Adipose tissue (tissue), 3 donors: Measurements from ENCODE around the gene PLEKHA8. TPM values are rescaled to one million over a fixed set of nuclear protein-coding genes. Genes with fewer than 3 reads are reported as not detected.

Source experiments
- H3K27ac ChIP-seq: one replicate; pipeline ENCODE4 v1.5.1; 2013; ENCODE audit warnings: low read depth, low read length
- WGBS, 3 donors: extraction: QIAGEN DNeasy Blood & Tissue Kit; methylation state at CpG; one replicate each; pipeline ENCODE4 v1.1.7; 2013; 5-methylcytosine and 5-hydroxymethylcytosine counted together
- polyA plus RNA-seq, 3 donors: library from polyadenylated mRNA; stranded (reverse); fragments of 200-250 nt; gene quantifications; one replicate each; pipeline ENCODE4 v1.2.3, GENCODE V29; 2013
- donor health status: healthy with polysubstance abuse.
- donor health status: Bipolar disorder and iron deficiency.
- donor health status: healthy.

Gene PLEKHA8, protein sequence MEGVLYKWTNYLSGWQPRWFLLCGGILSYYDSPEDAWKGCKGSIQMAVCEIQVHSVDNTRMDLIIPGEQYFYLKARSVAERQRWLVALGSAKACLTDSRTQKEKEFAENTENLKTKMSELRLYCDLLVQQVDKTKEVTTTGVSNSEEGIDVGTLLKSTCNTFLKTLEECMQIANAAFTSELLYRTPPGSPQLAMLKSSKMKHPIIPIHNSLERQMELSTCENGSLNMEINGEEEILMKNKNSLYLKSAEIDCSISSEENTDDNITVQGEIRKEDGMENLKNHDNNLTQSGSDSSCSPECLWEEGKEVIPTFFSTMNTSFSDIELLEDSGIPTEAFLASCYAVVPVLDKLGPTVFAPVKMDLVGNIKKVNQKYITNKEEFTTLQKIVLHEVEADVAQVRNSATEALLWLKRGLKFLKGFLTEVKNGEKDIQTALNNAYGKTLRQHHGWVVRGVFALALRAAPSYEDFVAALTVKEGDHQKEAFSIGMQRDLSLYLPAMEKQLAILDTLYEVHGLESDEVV
- 1 to 10 TPM; 2.1 to 3.5 (median 3.0) TPM for polyA plus RNA-seq

- H3K27ac ChIP-seq = peak within 1 kb of the TSS; percentile 7
- 0 to 1% (median 0%) methylated on average over 50 to 70 of the region's 70 CpGs for WGBS, 3 donors
Observed at GRCh38 chr7:30028216-30028748, at the start of gene PLEKHA8. Gene PLEKHA8, plus strand, starts transcription at chr7:30028412. Its CDS starts 351 bp downstream, at chr7:30028763.

GRCh38 chr7:29980151-29980550, 48.1 kb upstream of the PLEKHA8 start:
- no peak overlapping the region for H3K27ac ChIP-seq

DNA sequence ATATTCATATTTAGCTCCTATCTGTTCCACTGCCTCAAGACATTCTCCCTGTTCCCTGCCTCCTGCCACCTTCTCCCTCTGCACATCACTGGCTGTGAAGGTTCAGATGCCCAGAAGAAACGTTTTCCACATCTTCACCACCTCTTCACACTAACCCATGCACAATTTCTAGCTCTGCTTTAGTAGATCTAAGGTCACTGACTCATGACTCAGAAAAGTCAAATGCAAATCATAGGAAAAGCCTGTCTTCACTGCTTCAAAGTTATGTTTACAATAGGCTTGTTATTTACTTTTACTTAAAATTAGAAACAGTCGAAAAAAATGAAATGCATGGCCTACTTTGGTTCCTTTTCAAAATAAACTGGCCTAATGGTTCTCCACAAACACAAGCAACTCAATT, 41.1 kb upstream of the PLEKHA8 start:
- 24 to 71% (median 54%) methylated on average over 2 of the region's 2 CpGs for WGBS, 3 donors
- H3K27ac ChIP-seq = no peak overlapping the region

DNA sequence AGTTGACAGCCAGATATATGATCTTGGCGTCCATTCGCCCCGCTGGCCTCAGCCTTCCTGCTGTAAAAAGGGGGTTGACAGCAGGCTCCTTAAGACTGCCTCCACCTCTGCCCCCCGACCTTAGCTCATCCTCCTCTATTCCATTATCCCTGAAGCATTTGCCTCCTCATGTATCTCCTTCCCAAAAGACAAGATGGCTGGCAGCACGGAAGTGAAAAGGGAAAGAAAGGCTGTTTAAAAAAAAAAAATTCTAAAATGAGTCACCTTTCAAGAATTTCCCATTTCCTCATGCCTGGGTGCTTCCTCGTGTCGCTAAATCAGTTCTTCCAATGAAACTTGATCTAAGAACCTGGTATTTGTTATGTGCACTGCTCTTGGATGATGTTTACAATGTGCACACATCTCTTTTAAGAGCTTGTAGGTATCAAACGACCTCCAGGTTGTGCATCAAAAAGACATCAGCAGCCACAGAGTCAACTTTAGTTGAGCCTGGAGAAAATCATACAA, 40.3 kb upstream of the PLEKHA8 start:
- 44 to 55% (median 50%) methylated on average over 8 of the region's 8 CpGs for WGBS, 3 donors
- no peak overlapping the region for H3K27ac ChIP-seq

DNA sequence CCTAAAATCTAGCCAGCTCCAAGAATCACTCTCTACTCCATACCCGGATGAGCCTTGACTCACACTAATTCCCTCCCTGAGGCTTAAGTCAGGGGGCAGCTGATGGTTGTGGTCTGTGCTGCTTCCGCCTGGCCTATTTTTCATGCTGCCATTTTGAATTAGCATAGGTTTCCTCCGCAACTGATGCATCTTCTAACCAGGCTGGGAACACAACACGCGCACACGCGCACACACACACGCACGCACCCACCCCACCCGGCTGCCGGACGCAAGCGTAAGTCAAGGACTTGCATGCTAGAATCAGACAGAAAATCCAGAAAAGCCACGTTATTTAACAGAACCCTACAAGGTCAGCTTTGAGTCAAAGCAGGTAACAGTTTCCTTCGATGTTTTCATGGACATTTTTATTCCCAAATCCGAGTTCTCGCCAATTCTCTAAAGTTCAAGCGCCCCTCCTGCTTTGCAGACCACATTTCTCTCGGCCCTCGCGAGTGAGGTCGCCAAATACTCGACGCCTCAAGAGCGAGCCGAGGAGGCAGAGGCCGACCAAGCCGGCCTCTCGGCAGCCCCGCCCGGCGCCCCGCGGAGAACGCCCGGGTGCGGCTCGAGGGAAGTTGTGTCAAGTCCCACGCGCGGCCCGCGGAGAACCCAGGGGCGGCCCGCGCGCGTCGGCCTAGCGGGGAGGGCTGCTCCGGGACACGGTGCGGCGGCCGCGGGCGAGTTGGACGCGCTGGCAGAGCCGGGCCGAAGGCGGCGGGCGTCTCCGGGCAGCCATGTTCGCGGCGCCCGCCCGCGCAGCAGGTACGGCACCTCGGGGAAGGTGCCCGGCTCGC, 39.6 kb upstream of the PLEKHA8 start:
- WGBS, 3 donors = 9% methylated on average over 66 to 75 of the region's 75 CpGs
- peak overlapping the region; percentile 11 for H3K27ac ChIP-seq

DNA sequence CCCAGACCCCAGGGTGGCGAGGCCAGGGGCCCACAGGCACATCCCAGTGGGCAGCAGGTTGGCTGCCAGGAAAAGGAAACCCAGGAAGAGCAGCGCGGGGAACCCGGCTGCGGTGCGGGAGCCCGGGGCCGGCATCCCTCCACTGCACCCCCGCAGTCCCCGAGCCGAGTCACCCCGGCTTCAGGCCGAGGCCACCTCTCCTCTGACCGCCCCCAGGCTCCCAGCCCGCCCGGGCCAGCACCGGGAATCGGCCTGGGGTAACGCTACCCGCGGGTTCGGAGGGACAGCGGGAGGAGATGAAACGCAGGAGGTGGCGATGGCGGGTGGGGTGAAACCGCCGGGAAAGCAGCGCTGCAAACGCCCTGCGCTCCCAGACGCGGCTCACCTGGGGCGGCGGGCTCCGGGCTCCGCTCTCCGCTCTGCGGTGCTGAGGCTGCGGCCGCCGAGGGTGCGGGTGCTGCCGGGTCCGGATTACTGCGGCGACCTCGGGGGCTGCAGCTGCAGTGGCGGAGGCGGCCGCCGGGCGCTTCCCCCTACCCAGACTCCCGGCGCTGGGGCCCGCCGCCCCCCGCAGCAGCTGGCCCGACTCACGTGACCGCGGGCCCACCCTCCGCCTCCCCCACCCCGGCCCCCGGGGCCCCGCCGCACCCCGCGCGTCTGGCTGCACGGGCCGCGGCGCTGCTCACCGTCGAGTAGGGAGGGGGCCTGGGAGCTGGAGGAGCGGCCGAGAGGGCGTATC, 38.8 kb upstream of the PLEKHA8 start, which contains the start of gene SCRN1:
Gene SCRN1, minus strand, starts transcription at position 545 of the 739 bp plus-strand sequence. CDS start 20,734 bp downstream, outside the sequence.
- peak within 1 kb of the TSS; percentile 11 for H3K27ac ChIP-seq
- whole genome bisulfite sequencing, 3 donors = 0 to 1% (median 0%) methylated on average over 72 to 79 of the region's 79 CpGs

DNA sequence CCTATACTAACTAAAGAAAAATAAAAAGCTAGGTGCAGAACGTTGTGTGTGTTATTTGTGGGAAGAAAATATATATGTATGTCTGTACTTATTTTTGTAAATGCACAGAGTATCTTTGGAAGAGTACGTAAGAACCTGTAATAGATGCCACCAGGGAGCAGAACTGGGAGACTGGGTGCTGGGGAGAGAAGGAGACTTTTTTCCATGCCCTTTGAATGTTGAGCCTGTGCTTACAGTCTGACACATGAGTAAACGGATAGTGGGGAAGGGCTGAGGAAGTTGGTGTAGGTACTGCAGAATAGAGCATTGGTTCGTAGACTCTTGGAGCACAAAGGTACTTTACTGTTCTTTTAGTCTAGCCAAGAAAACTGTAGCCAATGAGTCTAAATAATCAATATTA, 37.3 kb upstream of the PLEKHA8 start:
- WGBS, 3 donors = 68 to 87% (median 82%) methylated on average over 4 of the region's 4 CpGs
- no peak overlapping the region for H3K27ac ChIP-seq

DNA sequence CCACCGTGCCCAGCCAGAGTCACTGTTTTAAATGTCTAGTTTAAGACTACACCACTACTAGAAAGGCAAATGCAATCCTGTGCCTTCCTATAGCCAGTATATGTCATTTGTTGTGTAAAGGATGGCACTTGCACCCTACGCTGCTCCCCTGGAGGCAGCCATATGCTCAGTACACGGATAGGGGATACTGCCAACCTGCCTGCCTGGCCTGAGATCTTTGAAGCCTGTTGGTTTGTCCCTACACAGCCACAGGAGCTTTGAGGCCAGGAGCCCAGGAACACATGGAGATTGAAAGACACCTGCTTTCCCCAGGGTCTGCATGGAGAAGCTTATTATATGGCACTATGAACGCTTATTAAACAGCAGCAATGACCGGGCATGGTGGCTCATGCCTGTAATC, 36.3 kb upstream of the PLEKHA8 start:
- WGBS, 3 donors = 97 to 98% (median 98%) methylated on average over 5 of the region's 5 CpGs

DNA sequence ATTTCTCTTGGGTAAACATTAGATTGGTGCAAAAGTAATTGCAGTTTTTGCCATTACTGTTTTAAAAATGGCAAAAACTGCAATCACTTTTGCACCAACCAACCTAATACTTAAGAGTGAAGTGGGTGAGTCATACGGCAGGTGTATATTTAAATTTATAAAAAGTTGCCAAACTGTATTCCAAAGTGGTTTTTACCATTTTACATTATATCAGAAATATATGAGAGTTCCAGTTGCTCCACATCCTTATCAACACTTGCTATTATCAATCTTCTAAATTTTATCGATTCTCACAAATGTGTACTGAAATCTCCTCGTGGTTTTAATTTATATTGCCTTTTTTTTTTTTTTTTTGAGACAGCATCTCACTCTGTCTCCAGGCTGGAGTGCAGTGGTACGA, 35.1 kb upstream of the PLEKHA8 start:
- WGBS, 3 donors = 84 to 94% (median 89%) methylated on average over 4 of the region's 4 CpGs
- H3K27ac ChIP-seq = no peak overlapping the region

More for the DNA sequence above, 36.3 kb upstream of the PLEKHA8 start:
- H3K27ac ChIP-seq = no peak overlapping the region

DNA sequence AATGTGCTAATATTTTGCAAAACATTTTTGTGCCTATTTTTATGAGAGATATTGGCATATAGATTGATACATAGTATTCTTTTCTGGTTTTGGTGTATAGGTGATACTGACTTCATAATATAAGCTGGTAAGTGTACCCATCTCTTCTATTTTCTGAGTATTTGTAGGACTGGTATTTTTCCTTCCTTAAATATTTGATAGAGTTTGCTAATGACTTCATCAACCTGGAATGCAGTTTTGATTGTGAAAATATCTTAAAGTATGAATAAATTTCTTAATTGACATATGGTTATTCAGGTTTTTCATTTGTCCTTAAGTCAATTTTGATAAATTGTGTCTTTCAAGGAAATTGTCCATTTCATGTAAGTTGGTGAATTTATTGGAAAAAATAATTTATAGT, 32.6 kb upstream of the PLEKHA8 start:
- H3K27ac ChIP-seq = no peak overlapping the region

DNA sequence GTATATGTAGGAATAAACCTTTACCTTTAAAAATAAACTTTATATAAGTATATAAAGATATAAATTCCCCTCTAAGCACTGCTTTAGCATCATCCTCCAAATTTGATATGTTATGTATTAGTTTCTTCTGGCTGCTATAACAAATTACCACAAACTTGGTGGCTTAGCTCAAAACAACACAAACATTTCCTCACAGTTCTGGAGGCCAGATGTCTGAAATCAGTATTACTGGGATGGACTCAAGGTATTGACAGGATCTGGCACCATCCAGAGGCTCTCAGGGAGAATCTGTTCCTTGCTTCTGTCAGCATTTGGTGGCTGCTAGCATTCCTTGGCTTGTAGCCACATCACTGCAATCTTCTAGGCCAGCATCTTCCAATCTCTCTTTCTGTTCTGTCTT, 31.9 kb upstream of the PLEKHA8 start:
- no peak overlapping the region for H3K27ac ChIP-seq

DNA sequence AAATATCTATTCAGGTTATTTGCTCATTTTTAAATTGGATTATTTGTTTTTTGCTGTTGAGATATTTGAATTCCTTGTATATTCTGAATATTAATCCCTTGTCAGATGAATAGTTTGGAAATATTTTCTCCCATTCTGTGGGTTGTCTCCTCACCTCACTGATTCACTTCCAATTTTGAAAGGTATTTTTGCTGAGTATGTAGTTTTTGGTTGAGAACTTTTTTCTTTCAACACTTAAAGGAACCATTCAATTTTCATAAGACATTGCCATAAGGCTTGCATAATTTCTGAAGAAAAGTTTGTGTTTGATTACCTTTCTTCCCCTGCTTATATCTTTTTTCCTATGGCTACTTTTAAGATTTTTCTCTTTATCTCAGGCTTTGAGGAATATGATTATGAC, 29.7 kb upstream of the PLEKHA8 start:
- no peak overlapping the region for H3K27ac ChIP-seq

DNA sequence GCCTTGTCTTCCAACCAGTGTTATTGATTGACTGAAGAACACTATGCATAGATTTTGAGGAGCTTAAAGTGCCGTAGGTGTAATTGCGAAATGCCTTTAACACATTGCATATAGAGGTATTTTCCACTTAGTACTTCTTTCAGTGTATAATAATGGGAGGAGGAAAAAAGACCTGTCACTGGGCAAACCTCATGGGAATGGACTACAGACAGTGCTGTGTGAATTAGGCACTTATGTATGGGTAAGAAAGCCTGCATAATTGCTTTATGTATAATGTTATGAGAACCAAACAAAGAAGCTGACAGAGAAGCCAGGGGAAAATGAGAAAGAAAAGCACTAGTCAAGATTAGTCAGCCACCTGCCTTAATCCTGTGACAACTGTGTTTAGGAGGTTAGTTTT, 26.2 kb upstream of the PLEKHA8 start:
- H3K27ac ChIP-seq = no peak overlapping the region
- 79 to 94% (median 85%) methylated on average over 2 of the region's 2 CpGs for WGBS, 3 donors

GRCh38 chr7:30003098-30003497, 25.1 kb upstream of the PLEKHA8 start:
- no peak overlapping the region for H3K27ac ChIP-seq
- WGBS, 3 donors = 61 to 81% (median 77%) methylated on average over 6 of the region's 6 CpGs

- WGBS, 3 donors = 59 to 69% (median 68%) methylated on average over 3 of the region's 3 CpGs
- H3K27ac ChIP-seq = no peak overlapping the region
Observed at GRCh38 chr7:30005464-30005863, 22.7 kb upstream of the PLEKHA8 start.

- WGBS, 3 donors = 87 to 89% (median 88%) methylated on average over 6 of the region's 6 CpGs
- no peak overlapping the region for H3K27ac ChIP-seq
Observed at GRCh38 chr7:30010021-30010420, 18.2 kb upstream of the PLEKHA8 start.

DNA sequence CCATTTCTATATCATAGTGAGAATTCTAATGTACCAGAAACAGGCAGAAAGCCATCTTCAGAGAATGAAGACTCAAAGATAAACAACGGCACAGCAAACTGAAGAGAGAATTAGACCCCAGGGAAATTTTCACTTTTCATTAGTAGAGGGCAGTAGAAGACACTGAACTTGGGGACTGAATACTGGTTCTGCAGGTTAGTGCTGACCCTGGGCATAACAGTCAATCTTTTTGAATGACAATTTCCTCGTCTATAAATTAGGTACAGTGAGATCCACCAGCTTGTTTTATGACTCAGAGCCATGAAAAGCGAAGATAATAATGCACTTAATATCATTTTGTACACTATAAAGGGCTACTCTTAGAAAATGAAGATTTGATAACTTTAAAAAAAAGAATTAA, 15.5 kb upstream of the PLEKHA8 start:
- H3K27ac ChIP-seq = no peak overlapping the region
- 51 to 84% (median 83%) methylated on average over 3 of the region's 3 CpGs for WGBS, 3 donors

DNA sequence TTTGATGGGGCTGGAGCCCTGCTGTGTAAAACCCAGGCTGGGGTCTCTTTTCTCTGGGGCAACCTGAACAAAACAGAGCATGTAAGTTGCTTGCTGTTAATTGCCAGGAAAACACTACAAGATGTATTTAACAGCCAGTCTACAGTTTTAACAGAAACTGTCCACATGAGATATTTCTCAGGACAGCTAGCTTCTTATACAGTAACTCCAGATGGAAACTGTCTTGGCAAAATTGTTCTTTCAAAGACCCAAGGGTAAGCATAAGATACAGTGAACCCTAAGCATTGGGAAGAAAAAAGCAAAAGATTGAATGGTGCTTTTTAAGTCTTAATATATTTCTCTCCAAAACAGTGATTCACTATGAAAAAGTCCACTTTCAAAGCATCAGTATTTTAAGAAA, 9.8 kb upstream of the PLEKHA8 start:
- no peak overlapping the region for H3K27ac ChIP-seq
